Measurements from ENCODE around the gene GRIK4. TPM values are rescaled to one million over a fixed set of nuclear protein-coding genes. Genes with fewer than 3 reads are reported as not detected.
"Not testable (repeated sequence)": the region's sequence is repeated elsewhere in the genome, so short reads cannot be mapped to it uniquely, and the experiment has no call there.

GRIK4 gene, protein sequence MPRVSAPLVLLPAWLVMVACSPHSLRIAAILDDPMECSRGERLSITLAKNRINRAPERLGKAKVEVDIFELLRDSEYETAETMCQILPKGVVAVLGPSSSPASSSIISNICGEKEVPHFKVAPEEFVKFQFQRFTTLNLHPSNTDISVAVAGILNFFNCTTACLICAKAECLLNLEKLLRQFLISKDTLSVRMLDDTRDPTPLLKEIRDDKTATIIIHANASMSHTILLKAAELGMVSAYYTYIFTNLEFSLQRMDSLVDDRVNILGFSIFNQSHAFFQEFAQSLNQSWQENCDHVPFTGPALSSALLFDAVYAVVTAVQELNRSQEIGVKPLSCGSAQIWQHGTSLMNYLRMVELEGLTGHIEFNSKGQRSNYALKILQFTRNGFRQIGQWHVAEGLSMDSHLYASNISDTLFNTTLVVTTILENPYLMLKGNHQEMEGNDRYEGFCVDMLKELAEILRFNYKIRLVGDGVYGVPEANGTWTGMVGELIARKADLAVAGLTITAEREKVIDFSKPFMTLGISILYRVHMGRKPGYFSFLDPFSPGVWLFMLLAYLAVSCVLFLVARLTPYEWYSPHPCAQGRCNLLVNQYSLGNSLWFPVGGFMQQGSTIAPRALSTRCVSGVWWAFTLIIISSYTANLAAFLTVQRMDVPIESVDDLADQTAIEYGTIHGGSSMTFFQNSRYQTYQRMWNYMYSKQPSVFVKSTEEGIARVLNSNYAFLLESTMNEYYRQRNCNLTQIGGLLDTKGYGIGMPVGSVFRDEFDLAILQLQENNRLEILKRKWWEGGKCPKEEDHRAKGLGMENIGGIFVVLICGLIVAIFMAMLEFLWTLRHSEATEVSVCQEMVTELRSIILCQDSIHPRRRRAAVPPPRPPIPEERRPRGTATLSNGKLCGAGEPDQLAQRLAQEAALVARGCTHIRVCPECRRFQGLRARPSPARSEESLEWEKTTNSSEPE
- 0.14 and 0.27 TPM in 2 replicates for total RNA-seq (2014; rRNA removed; shearing (Covaris generic))

DNA sequence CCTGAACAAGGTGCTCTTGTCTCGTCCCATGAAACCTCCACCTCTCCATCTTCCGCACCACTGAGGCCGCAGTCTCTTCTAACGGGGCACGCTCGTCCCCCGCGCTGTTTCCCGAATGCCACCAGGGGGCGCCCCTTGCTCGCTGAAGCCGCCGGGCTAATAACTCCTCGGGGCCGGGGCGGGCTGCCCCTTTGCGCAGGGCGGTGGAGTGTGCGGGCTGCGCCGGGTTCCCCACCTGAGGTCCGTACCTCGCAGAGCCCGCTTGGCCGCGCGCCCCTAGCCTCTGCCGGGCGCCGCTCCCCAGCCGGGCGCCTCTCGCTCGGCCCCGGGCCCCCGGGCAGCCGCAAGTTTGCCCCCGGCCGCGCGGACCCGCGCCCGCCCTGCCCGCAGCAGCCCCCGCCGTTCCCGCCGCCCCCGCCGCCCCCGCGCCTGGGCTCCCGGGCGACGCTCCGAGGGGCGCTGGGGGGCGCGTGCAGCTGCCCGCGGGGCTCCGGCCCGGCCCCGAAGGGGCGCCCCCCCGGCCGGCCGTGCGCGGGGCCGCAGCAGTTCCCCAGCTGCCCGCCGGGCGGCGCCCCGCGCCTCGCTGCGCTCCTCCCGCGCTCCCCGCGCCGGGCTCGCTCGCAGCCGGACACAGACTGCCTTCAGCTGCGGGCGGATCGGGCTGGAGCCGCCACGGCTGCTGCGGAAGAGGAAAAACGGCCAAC lies at the start of gene GRIK4:
GRIK4 (plus strand) TSS at position 633 of the 704 bp plus-strand sequence. CDS start 148,571 bp downstream, outside the sequence.
- peak; percentile 54 for DNase-seq (ENCODE audit: low spot score)

DNA sequence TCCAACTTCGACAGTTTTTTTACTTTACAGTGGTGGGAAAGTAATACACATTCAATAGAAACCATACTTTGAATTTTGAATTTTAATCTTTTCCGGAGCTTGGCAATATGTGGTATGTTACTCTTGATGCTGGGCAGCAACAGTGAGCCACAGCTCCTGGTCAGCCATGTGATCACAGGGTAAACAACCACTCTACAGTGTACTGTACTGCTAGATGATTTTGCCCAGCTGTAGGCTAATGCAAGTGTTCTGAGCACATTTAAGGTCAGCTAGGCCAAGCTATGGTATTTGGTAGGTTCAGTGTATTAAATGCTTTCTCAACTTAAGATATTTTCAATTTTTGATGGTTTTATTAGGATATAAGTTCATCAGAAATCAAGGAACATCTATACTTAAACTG lies 48.7 kb upstream of the GRIK4 start:
- DNase-seq (ENCODE audit: low spot score): no peak

DNA sequence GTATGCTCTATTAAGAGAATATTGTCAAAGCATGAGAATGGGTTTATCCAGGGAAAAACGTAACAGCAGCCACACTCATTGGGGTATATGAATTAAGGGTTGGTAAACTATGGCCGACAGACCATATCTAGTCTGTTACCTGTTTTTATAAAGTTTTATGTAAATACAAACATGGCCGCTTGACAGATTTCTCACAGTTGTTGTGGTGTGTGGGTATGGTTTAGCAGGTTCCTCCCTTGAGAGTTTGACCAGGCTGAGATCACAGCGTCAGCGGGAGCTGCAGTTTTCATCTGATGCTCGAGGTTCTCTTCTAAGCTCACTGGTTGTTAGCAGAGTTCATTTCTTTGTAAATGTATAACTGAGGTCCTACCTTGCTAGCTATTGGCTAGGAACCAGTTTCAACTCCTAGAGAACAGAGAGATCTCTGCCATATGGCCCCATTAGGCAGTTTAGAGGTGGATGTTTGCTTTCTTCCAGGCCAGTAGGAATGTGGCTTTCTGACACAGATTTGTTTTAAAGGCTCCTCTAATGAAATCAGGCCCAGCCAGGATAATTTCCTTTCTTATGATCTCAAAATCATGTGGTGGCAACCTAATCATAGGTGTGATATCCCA lies 45.5 kb upstream of the GRIK4 start:
- DNase-seq (ENCODE audit: low spot score): no peak

DNA sequence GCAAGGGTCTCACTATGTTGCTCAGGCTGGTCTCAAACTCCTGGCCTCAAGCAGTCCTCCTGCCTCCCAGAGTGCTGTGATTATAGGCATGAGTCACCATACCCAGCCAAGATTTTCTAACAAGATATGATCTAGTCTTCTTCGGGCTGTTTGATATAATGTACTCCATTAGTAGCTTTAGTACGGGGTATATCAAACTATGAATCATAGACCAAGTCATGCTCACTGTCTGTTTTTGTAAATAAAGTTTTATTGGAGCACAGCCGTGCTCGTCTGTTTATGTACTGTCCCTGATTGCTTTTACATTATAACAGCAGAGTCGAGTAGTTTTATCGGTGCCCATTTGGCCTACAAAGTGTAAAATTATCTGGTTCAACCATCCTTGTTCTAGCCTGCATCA lies 43.9 kb upstream of the GRIK4 start:
- DNase-seq (ENCODE audit: low spot score): peak; percentile 6

DNA sequence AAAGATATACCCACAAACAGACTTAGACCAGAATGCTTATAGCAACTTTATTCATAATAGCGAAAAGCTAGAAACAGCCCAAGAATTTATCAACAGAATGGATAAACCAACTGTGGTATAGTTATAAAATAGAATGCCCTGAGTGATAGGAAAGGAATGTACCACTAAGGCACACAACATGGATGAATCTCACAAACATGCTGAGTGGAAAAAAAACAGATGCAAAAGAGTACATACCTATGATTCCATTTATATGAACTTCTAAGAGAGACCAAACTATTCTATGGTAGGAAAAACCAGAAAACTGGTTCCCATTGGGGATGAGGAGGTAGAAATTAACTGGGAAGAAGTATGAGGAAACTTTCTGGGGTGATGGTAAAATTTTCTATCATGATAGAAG lies 40.4 kb upstream of the GRIK4 start:
- no peak for DNase-seq (ENCODE audit: low spot score)

DNA sequence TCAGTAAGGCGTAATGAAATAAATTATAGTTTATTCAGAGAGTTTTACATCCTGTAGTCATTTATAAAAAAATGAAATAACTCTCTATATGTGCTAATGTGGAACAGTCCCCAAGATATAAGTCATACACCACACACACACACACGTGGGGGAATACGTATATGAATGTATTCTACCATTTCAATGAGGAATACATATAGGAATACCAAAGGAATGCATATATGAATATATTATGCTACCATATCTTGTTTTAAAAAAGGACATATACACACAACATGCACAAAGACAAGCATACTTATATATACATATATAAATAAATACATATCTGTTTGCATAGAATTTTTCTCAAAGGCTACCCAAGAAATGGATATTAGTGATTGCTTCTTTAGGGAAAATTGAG lies 39.6 kb upstream of the GRIK4 start:
- no peak for DNase-seq (ENCODE audit: low spot score)

DNA sequence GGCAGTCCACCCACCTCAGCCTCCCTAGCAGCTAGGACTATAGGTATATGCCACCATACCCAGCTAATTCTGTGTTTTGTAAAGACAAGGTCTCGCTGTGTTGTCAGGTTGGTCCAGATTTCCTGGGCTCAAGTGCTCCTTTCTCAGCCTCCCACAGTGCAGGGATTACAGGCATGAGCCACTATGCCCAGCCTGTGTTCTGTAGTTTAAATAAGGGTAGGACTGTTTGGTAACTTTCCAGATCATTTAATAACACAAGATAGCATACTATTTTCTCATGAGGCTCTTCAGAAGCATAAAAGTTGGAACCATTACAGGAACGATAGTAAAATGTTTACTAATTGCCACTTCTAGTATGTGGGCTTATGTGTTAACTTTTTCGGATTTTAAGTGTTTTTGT lies 38.0 kb upstream of the GRIK4 start:
- DNase-seq (ENCODE audit: low spot score): no peak

DNA sequence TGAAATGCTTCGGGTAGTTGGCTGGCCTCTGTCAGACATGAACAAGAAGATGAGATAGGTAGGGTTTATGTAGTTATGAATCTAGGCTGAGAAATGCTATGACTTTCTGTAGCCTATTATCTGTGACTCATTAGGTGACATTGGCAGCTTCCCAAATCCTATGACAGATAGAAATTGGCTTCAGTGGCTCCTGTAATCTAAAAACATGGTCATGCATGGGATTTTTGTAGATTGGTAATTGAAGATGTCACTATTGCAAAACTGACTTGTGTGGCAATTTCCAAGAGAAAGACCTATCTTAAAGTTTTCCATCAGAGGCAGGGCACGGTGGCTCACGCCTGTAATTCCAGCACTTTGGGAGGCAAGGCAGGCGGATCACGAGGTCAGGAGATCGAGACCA lies 29.4 kb upstream of the GRIK4 start:
- no peak for DNase-seq (ENCODE audit: low spot score)

DNA sequence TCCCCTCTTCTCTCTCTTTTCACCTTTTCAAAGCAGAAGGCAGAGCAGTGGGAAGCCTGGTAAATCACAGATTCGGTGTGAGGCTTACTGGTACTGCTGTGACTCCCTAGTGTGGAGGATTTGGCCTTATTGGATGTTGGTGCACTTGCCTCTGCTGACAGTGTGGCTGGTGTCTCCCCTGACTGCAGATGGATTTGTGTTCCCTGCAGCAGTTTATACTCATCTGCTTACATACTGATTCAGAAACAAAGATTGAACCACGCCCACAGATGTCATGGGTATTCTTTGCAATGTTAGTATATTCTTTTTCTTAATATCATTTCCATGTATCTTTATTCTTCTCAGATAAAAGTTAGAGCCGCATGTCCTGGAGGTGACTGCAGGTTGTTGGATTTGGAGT lies 26.8 kb upstream of the GRIK4 start:
- no peak for DNase-seq (ENCODE audit: low spot score)

DNA sequence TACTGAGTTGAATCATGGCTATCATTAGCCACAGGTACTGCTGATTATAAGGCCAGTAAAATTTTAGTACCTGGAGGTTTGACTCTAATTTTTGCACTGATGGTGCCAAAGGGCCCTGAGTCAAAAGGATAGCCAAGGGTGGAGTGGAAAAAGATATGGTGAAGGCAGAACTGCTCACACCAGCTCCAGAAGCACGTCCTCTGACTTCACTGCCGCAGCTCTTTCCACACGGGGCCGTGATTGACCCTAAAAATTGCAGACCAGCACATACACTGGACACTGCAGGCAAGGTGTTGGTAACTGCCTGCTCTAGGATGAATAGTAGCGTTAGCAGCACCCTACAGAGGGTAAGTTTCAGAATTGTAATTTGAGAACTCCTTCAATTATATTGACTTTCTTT lies 25.4 kb upstream of the GRIK4 start:
- no peak for DNase-seq (ENCODE audit: low spot score)

DNA sequence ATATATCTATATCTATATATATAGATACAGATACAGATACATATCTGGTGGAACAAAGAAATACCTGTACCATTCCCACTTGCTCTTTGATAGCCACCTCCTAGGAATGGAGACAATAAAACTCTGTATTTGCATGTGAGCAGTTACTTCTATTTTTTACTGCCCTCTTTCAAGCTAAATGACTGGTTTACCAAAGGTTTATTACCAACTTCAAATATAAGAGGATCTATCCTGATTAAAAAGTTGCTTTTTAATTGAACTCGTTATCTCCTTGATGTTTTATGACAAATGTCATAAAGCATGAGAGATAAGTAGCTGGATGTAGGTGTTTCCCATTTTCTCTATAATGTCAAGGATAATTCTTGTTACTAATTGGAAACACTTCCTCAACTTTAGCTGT lies 21.7 kb upstream of the GRIK4 start:
- no peak for DNase-seq (ENCODE audit: low spot score)

DNA sequence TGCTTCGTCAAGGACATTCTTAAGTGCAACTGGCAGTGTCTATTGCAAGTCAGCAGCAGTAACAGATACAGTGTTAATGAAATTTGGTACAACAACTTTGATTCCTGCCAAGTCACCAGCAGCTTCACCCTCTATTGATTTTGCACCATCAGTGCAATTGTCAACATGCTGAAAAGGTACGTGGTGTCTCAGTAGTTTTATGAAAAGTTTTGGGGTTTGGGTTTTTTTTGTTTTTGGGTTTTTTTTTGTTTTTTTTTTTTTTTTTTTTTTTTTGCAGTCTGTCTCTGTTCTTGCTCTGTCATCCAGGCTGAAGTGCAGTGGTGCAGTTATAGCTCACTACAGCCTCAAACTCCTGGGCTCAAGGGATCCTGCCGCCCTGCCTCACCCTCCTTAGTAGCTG lies 19.1 kb upstream of the GRIK4 start:
- no peak for DNase-seq (ENCODE audit: low spot score)

DNA sequence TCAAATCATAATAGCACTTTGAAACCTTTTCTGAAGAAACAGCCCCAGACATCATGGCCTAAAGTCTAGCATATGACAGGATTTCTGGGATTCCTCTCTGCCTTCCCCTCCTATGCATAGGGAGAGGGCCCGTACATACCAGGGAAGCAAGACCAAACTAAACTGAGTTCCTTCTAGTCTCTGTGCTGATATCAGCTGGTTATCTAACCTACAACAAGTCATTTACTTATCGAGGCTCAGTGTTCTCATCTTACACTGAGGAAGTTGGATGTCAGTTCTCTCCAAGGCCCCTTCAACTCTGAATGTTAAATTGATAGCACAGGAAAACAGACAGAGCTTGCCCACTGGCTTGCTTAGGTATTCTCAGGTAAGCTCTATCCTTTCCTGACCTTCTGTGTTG lies 17.0 kb upstream of the GRIK4 start:
- DNase-seq (ENCODE audit: low spot score): no peak

DNA sequence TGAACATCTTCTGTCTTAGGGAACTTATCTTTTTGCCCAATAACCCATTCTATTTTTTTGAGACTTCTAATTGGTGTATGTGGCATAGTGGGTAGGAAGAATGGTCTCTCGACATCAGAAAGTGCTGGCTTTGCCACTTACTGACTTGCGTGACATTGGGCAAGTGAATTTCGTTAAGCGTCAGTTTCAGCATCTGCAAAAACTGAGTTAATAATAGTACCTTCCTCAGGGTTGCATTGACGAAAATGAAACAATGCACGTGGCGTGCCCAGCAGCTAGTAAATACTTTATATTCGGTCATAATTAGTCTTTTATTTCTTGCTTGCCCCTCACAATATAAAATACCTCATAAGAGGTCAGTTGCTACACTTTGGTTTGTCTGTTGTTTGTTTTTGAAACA lies 12.5 kb upstream of the GRIK4 start:
- DNase-seq (ENCODE audit: low spot score): no peak

DNA sequence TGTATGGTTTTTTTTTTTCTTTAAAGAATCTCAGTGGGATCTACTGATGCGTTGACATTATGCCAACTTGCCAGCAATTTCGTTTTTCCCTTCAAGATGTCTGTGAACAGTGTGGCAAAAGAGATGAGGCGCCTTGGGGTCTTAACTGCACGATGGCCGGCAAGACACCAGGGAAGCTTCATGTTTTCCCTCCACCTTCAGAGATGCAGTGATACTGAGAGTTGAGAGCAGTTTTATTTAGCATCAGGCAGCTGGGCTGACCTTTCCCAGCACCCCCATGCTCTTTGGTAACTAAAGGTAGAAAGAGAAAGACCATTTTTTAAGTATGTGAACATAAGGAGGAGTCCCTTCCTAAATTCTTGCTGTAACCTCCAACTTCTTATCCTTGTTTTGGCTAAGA lies 11.7 kb upstream of the GRIK4 start:
- DNase-seq (ENCODE audit: low spot score): no peak

DNA sequence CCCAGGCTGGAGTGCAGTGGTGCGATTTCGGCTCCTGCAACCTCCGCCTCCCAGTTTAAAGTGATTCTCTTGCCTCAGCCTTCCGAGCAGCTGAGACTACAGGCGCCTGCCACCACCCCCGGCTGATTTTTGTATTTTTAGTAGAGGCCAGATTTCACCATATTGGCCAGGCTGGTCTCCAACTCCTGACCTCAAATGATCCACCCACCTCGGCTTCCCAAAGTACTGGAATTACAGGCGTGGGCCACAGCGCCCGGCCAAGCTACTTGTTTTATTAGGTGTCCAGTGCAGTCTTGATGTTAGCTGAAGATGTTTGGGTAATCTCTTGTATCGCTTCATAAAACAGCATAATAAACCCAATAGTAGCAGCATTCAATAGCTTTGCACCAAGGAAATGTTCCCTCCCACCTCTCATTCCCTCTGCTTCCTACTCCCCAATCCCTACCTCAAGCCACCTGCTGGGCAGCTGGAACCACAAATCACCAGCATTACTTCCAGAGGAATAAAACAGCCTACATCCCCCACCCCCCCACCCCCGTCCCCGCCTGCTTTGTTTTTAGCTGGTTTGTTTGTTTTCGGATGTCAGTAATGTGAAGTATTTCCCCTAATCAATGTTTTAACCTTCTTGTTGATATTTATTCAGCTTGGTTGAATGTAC lies 11.0 kb upstream of the GRIK4 start:
- no peak for DNase-seq (ENCODE audit: low spot score)

DNA sequence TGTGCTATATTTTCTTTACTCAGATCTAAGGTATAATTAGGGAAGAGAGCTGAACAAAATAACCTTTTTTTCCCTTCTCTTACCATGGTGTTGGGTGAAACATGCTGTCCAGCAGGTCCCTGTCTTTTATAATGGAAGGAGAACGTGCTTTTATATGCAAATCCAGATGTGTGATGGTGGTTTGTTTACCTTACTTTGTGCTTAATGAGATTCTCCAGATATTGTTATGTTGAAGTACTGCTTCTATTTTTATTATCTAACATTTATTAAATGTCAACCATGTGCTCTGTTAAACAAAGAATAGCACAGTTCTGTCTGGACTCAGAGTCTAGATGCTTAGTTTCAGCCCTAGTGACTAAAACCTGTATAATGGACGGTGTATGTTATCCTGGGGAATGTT lies 10.1 kb upstream of the GRIK4 start:
- DNase-seq (ENCODE audit: low spot score): no peak

DNA sequence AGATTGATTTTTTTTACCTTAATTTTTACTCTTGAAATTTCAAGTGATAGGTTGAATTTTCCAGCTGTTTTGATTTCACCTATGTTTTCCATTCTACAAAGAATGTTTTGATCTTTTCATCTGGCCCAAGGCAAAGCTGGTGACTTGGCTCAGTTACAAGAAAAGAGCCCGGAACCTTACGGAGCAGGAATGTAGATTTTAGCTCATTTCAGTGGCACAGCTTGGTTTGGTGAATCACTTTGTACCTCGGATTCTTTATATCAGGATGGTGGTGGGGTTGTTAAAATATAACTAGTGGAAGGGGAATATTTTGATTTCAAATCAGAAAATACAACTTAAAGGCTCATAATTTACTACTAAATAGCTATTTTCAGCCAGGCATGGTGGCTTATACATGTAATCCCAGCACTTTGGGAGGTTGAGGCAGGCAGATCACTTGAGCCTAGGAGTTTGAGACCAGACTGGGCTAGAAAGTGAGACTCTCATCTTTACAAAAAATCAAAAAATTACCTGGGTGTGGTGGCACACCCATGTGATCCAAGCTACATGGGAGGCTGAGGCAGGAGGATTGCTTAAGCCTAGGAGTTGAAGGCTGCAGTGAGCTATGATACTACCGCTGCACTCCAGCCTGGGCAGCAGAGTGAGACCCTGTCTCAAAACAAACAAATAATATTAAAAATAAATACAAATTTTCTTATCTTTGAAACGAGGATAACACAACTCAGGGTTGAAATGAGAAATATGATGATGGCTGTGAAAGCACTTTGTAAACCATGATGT lies 9.4 kb upstream of the GRIK4 start:
- DNase-seq (ENCODE audit: low spot score): no peak

DNA sequence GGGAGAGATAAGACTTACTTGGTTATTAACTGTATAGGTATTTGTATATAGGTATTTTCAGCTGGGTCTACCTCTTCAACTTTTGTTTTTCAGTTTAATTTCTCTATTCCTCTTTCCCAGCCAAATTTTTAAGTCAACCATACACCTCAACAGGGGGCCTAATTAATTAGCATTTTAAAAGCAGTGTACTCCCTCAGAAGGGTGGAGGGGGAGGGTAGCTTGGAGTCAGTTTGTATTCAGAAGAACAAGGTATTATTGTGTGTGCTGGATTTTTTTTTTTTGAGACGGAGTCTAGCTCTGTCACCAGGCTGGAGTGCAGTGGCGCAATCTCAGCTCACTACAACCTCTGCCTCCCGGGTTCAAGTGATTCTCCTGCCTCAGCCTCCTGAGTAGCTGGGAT lies 8.0 kb upstream of the GRIK4 start:
- not testable (repeated sequence) for DNase-seq (ENCODE audit: low spot score)

DNA sequence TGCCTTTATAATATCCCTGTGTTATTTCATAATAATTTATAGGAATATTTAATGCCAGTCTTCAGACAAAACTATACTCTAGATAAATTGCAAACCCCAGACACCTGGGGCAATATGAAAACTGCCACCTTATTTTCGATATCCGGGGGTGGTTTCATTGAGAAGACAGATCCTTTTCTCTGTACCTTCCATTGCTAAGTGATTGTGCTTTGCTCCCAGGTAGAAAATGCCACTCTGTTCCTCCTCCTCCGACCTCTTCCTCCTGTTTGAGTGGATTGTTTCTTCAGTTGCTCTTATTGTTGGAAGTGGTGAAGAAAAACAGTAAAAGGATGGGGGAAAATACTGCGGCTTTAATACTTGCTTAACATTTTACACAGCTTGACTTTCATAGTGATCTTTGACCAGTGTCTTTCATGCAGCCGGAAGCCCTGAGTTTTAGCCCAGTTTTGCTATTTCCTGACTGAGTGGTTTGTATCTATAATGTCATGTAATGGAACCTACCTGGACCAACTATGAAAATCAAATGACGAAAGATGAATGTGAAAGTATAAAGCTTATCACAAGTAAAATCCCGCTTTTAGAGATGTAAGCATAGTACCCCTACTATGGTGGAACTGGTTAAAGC lies 5.6 kb upstream of the GRIK4 start:
- DNase-seq (ENCODE audit: low spot score): no peak
